DLD1 (cell line): ENCODE results near the gene SLC6A11.

Experiments used
- in situ Hi-C: cut with HindIII; loops from 2 replicates; pipeline ENCODE4 v1.10.0; 2017; ENCODE audit warnings: low sequenced_read_pairs

The SLC6A11 gene

DNA sequence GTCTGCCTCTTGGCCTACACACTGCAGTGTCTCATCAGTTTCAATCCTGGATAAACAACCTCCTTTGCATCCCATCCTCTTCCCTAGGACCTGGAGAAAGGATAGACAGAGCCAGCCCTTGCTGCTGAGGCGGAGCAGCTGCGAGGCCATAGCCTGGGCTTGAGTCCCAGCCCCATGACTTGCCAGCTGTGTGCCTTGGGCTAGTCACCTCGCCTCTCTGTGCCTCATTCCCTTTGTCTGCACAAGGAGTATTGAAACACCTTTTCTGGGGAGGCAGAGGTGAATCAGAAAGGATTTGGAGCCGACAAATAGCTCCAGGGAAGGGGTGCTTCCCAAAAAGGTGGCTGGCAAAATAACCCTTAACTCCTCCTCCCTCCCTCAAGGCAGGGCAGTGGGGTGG is 111.5 kb downstream of the SLC6A11 start:
- in situ Hi-C loops: no loop called here

DNA sequence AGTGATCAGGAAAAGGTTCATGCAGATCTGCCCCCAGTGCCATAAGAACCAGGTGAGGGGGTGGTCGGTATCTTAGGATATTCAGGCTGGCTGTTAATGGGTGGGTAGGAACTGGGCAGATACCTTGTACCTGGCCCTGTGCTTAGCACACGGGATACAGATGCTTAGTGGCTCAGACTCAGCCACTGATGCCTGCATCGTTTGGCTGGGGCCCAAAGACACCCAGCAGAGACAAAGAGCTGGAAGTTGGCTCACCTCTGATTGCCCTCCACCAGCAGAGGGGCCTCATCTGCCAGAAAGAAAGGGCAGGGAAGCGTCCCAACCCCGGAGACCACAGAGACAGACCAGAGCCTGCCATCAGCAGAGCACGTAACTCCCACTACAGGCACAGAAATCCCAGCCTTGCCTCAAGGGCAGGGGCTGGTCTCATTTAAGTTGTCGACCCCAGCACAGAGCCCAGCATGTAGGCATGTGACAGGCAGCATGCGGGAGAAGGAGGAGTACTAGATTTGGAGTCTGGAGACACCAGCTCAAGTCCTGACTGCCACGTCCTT is 112.5 kb downstream of the SLC6A11 start:
- in situ Hi-C loops: no loop called here

DNA sequence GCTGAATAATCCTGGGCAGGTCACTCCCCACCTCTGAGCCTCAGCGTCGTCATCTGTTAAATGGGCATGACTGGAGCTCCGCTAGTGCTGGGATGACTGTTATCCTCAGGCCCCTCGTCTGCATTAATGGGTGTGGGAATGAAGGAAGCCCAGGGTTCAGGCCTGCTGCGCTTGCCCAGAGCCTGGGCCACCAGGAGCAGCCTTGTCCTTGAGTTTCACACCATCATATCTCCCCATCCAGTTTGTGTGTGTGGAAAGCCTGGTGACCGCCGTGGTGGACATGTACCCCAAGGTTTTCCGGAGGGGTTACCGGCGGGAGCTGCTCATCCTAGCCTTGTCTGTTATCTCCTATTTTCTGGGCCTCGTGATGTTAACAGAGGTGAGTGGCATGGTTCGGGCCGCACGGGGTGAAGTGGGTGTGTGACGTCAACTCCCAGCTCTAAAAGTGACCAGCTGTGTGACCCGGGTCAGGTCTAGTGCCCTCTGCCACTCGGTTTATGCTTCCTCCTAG is 113.0 kb downstream of the SLC6A11 start:
- in situ Hi-C loops: no loop called here

DNA sequence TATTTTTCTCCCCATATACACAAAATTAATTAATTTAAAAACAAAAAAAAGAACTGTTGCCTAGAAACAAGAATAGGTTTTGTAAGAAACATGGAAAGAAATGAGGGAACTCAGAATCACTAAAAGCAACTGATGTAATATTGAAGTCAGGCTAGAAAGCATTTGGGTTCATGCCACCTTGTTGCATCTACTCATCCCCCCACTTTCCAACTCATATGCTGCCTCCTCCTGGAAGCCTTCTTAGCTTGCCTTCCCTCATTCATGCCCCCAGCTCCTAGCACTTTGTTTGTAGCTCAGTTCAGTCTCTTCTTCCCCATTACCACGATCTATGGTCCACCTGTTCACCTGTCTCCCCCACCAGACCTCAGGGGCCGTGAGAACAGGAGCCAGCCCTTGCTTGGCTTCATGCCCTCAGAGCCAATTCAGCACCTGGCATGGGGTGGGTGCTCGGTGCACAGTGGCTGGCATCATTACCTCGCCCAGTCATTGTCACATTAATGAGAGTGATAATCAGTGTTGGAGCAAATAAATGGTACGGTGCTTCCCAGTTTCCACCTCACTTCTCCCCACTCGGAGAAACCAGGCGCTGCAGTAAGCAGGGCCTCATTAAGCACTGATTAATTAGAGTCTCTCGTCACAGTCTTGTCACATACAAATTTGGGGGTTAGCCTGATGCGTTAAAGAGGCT is 114.1 kb downstream of the SLC6A11 start:
- in situ Hi-C loops: no loop called here

DNA sequence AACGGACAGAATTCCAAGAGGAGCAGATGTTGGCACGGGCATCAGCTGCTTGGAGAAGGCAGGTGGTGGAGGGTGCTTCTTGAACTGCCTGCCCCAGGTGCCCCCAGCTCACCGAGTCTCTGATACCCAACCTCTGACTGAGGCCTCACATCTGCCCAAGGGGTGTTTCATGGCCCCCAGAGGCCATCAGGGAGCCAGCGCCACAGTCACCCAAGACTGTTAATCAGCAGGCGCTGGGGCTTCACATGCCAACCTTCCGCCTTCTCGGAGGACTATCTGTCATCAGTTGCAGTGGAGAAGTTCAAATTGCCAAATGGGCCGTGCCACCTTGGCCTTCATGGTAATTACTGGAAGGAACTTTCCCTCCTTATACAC is 114.6 kb downstream of the SLC6A11 start:
- in situ Hi-C loops: no loop called here

DNA sequence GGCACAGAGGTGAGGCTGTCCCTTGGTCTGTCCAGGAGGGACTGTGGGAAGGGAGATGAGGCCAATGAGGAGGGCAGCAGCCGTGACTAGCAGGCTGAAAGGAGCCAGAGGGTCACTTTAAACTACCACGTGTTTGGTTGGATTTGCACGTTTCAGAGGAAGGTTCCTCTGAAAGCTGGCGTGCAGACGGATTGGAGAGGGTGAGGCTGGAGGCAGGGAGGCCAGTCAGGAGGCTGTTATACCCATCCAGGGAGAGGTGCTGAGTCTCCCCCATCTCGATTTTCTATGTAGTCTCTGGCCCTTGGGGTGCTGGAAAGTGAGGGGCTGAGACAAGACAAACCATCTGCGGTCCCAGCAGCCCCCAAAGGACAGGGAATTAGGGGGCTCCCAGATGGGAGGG is 116.6 kb downstream of the SLC6A11 start:
- in situ Hi-C loops: no loop called here

DNA sequence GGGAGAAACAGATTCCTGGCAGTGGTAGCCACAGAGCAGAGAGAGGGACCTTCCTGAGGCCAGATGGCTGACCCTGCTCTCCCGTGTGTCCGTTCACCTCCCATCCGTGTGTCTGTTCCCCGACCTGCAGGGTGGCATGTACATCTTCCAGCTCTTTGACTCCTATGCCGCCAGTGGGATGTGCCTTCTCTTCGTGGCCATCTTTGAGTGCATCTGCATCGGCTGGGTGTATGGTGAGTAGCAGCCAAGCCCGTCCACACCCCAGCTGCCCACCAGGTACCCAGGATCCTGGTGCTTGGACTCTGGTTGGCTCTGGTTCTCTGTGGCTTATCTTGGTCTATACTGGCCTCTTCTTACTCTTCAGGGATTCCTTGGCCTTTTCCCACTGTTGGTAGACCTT is 117.0 kb downstream of the SLC6A11 start:
- in situ Hi-C loops: no loop called here

DNA sequence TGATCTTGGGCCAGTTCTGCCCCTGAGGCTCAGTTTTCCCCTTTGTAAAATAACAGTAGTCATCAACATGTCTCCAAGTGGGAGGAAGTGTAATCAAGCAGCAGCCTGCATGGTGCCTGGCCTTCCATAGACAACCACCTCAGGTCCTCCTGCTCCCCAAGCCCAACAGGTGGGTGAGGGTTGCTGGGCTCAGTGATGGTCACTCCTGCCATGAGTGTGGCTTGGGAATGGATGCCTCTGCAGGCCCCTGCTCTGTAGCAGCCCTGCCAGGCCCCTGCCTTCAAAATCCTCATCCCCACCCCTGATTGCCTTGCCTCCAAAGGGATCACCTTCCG is 117.4 kb downstream of the SLC6A11 start:
- in situ Hi-C loops: no loop called here

DNA sequence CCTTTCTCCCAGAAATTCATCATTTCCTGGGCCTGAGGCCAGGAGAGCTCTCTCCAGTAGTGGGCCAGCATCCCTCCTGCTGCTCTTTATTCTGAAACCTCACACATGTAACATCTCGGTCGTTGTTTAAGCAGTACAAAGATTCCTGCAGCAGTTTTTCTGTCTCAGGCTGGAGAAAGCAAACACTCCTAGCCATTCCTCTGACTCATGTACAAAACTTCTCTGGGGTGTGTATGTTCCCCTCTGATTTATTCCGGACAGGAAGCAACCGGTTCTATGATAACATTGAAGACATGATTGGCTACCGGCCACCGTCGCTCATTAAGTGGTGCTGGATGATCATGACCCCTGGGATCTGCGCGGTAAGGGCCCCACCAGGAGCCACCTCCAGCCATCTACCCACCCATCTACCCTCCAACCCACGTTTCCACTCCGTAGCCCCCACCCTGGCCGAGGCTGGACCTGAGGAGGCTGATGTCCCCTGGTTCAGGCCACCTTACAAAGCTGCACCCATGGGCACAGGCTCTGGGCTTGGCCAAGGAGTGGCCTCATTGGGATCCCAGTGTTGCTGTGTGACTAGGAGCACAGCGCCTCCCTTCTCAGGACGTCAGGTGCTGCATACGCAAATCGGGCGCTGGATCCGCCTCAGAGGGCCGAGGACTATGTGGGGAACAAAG is 117.9 kb downstream of the SLC6A11 start:
- in situ Hi-C loops: no loop called here

DNA sequence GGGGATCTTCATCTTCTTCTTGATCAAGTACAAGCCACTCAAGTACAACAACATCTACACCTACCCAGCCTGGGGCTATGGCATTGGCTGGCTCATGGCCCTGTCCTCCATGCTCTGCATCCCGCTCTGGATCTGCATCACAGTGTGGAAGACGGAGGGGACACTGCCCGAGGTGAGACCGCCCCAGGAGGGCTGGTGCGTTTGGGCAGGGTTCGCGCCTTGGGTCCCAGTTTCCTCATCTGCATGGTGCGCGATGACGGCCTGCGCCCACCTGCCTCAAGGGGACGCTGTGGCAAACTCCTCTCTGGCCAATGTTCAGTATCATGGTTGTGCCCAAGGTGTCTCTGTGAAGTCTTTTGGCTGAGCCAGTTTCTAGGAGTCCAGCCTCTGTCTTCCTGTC is 119.0 kb downstream of the SLC6A11 start:
- in situ Hi-C loops: no loop called here

DNA sequence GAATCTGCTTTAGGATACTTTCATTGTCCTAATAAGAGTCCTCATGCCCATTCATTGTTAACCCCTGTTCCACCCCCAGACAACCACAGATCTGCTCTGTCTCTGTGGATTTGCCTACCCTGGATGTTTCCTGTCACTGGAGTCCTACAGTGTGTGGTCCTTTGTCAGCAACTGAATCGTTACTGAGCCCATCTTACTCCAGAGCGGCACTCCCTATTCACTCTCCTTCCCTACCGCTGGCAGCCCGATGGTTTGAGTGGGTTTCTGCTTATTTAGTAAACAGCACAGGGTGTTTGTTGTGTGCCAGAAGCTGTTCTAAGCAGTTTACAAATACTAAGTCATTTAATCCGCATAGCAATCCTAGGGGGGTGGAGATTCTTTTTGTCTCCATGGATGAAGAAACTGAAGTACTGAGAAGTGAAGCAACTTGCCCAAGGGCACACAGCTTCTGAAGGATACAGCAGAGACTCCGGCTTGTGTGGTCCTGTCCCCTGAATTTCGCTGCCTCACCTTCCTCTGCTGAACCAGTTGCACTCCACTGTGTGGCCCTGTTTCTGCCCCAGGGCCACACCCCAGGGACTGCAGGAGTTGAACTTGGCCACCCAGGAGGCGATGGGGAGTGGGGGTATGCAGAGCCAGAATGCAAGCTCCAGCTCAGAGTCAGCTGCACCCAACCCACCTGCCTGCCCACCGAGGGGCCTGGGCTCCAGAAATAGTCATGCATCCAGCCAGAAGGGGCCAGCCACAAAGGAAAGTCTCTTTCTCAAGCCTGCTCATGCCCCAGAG is 120.0 kb downstream of the SLC6A11 start:
- in situ Hi-C loops: no loop called here

DNA sequence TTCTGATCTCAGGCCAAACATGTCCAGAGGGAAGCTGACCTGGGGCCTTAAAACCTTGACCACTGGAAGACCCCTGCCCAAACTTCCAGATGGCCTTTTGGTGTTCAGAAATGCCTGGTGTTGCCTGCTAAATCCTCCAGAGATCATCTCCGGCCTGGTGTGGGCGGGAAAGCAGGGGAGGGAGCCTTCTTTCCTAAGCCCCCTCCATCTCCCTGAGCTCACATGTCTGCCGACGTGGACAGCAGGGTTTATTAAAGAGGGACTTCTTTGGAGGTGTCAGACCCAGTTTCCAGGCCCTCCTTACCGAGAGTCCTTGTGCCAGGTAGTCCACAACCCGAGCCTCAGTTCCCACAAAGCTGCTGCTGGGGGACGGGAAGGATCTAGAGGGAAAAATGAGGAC is 120.7 kb downstream of the SLC6A11 start:
- in situ Hi-C loops: no loop called here

DNA sequence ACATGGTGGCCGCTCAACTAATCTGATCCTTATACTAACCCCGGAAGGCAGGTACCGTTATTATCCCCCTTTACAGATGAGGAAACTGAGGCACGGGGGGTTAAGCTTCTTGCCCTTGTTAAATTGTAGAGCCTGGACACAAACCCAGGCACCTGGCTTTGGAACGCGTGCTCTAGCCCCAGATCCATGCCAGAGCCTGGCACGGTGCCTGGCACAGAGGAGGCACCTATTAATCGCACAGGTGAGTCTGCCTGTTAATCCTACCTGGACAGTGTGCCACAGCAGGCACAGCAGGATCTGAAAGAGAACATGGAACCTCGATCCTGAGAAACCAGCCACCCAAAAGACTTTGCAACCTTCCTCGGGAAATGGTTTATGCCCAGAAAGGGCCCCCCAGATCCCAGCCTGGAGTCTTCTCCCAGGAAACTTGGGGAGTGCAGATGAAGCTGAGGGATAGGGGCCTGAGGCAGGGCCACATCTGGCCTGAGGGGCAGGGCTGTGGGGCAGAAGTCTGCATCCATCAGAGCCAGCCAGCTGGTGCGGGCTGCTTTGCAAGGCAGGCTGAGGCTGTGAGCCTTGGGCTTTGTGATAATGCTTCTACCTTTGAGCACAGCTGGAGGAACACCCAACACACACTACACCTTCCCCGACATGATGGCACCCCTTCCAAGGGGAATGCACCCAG is 121.3 kb downstream of the SLC6A11 start:
- in situ Hi-C loops: no loop called here

DNA sequence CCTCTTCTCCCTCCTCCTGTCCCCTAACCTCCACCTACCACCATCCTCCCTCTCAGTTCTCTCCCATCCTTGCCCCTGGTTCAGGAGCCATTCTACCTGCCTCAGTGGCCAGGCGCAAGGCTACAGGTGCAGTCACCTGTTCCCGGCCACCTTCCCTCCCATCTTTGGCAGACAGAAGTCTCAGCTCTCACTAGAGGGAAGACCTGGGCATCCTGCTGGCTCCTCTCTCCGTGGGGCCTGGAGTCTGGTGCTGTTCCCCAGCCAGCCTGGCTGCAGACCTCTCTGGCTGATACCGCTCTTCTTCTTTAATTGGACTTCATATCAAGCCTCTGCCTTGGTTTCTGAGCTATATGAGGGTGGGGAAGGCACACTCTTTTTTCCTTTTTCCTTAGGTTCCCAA is 123.5 kb downstream of the SLC6A11 start:
- in situ Hi-C loops: no loop called here

DNA sequence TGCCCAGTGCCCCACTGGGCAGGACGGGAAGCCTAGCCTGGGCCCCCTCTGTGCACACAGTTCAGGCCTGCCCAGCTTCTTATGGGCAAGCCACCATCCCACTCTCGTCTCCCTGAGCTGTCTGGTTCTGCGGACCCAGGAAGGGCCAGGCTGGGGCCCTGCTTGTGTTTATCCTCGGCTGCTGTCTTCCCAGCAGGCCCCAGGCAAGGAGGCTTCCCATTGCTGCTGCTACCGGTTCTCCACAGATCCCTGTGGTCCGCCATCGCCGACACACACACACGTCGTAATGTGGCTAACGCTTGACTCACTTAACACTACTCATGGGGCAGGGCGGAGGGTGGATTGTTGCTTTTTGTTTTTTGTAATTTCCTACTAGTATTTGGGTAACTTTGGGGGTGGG is 124.1 kb downstream of the SLC6A11 start:
- in situ Hi-C loops: no loop called here

DNA sequence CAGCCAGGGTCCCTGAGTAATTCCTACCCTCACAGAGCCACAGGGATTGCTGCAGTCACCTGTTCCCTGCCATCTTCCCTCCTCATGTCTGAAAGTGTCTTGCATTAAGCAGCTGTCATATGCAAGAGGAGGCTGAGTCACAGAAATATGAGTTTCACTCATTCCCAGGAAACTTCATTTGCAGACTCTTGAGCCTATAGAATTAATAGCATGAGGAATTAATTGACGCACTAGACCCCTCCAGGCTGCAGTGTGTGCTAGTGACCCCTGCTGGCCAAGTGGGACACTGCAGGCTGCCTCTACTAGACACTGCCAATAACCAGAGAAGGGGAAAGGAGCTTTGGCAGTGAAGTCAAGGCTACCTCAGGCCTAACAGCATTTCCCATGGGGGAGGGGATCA is 125.9 kb downstream of the SLC6A11 start:
- in situ Hi-C loops: no loop called here

DNA sequence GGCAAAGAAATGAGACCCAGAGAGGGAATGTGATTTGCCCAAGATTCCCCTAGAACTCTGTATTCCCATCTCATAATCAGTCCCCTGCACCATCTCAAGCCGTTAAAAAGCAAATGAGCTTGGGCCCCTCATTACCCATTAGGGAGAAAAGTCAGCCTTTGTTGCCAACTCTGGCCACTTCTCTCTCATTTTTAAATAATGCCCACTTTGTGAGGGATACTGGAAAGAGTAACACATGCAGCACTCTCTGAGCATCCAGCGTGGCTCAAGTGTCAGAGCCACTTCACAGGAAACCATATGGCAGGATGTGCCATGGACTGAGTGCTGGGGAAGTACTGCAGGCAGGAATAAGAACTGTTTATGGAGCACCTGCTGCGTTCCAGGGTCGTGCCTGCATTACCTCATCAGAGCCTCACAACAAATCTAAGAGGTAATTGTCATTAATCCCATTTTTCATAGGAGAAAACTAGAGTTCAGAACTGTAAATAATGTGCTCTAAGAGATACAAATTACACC is 126.7 kb downstream of the SLC6A11 start:
- in situ Hi-C loops: no loop called here

DNA sequence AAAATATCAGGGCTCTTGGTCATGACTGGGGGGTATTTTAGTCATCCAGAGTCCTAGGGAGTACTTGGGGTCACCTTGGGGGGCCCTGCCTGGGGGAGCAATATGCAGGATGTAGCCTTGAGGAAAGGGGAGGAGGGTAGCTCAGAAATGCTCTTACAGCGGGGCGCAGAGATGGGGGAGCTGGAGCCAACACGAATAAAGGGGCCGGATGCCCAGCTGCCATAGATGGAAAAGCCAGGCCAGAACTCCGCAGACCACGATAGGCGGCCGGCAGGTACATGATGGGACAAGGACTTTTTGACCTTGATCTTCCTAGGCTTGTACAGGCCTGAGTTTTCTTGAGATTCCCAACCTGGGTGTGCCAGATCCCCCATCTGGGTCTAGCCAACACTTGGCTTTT is 128.8 kb downstream of the SLC6A11 start:
- in situ Hi-C loops: no loop called here

DNA sequence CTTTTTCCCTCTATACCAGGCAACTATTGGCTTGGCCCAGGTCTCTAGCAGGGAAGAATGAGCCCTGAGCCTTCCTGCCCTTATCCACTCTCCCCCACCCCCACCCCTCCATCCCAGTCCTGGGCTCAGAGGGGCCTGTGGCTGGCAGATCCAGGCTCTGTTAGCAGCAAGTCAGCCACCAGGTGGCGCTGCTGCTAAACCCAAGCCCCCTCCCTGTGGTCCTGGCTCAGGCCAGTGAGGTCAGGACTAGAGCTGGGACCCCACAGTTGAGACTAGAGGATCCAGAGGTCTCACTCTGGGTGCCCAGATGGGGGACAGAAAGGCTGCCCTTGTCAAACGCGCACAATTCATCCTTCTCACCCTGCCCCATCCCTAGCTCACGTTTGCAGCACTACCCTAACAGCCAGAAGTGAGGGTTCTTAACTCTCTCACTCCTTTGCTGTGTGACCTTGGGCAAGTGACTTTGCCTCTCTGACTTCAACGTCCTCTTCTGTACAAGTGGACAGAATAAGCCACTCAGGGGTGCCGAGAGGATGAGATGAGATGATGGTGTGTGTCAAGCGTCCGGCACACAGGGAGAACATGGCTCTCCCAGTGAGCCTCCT is 129.8 kb downstream of the SLC6A11 start:
- in situ Hi-C loops: no loop called here

DNA sequence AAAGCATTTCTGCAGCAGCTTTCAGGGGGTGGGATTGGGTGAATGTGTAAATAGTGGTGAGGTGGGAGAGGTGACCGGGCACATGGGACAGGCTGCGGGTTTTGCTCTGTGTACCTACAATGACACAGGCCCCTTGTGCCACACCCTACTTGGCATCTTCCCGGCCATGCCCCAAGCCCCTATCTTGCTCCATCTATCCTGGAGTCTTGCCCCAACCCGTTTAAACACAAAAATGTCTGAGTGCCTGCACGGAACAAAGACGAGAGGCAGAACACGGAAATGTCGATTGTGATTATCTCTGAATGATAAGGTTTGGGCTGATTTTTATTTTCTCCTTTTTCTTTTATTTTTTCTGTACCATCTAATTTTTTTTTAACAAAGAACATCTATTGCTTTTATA is 130.5 kb downstream of the SLC6A11 start:
- in situ Hi-C loops: no loop called here

DNA sequence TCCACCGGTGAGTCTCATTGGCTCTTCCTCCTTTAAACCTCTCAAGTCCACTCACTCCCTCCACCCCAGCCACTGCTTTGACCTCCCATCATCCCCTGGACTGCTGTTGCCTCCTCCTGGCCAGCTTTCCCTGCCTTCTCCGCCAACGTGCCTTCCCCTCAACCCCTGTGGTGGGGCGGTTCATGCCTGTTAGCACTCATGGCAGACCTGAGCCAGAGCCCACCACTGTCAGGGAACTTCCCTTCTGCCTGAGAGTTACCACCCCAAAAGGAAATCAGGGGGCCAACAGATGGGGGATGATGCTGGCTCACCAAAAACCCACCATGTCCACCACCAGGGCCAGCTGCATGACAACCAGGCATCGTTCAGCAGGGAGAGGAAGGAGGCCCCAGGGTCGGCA is 132.3 kb downstream of the SLC6A11 start:
- in situ Hi-C loops: no loop called here
